A673 (cell line): ENCODE data around the gene RFX2. TPM values are rescaled to one million over a fixed set of nuclear protein-coding genes. Genes with fewer than 3 reads are reported as not detected.

Experiments used
- BruUV-seq: library from RNA; stranded (reverse); fragments of 400-500 nt; replicated peaks from 2 replicates; lab custom pipeline; 2021; lab: Mats Ljungman, UMichigan
- CTCF ChIA-PET: fragments of 300-600 bp; sonication (Branson Sonifier 250); formaldehyde crosslinking; loops from one replicate; lab custom pipeline; 2022; ENCODE audit warnings: antibody characterized with exemption; lab: Charles Lee
- POLR2A ChIA-PET: fragments of 300-600 bp; sonication (Branson Sonifier 250); formaldehyde crosslinking; loops from one replicate; lab custom pipeline; 2022; ENCODE audit warnings: antibody characterized with exemption; ENCODE audit not compliant: low non-redundant PET; lab: Charles Lee
- DNase-seq: peaks from one replicate; pipeline ENCODE4 v3.0.0-alpha.2; 2015; ENCODE audit warnings: low spot score
- H3K27ac ChIP-seq: fragments of 200-600 bp; sonication (generic); 2 replicates; pipeline ENCODE4 v1.5.1; 2016; ENCODE audit warnings: mixed run types, low read depth, mild to moderate bottlenecking, mixed read lengths, antibody characterized with exemption, low read length; ENCODE audit not compliant: poor library complexity, severe bottlenecking
- H3K27me3 ChIP-seq: fragments of 200-600 bp; sonication (generic); replicated peaks from 2 replicates; pipeline ENCODE4 v1.6.1; 2017; ENCODE audit warnings: mixed run types, low read depth, mild to moderate bottlenecking, mixed read lengths, antibody characterized with exemption, low read length; ENCODE audit not compliant: insufficient read depth, poor library complexity
- H3K36me3 ChIP-seq: fragments of 200-600 bp; sonication (generic); 2 replicates; pipeline ENCODE4 v1.6.1; 2016; ENCODE audit warnings: mixed run types, mild to moderate bottlenecking, mixed read lengths, antibody characterized with exemption, low read length; ENCODE audit not compliant: insufficient read depth, poor library complexity, severe bottlenecking
- H3K4me1 ChIP-seq: fragments of 200-600 bp; sonication (generic); 2 replicates; pipeline ENCODE4 v1.6.1; 2017; ENCODE audit warnings: mixed run types, mild to moderate bottlenecking, mixed read lengths, antibody characterized with exemption, low read length; ENCODE audit not compliant: insufficient read depth, poor library complexity, severe bottlenecking
- H3K4me3 ChIP-seq: fragments of 200-600 bp; sonication (generic); 2 replicates; pipeline ENCODE4 v1.5.1; 2016; ENCODE audit warnings: low read depth, mixed run types, mild to moderate bottlenecking, mixed read lengths, low read length; ENCODE audit not compliant: poor library complexity, severe bottlenecking
- H3K9me3 ChIP-seq: fragments of 200-600 bp; sonication (generic); 2 replicates; pipeline ENCODE4 v1.6.1; 2016; ENCODE audit warnings: mixed run types, low read depth, mild to moderate bottlenecking, mixed read lengths, antibody characterized with exemption, low read length; ENCODE audit not compliant: poor library complexity, severe bottlenecking
- EZH2 ChIP-seq: fragments of 200-600 bp; sonication (generic); IDR thresholded peaks from 2 replicates; pipeline ENCODE4 v1.6.1; 2017; ENCODE audit warnings: borderline replicate concordance, low read depth, mild to moderate bottlenecking, mixed read lengths, antibody characterized with exemption, low read length; ENCODE audit not compliant: poor library complexity, severe bottlenecking
- intact Hi-C: fragments of 100-400 bp; cut with micrococcal nuclease; formaldehyde crosslinking; loops from one replicate; pipeline ENCODE4 v1.10.0; 2022; ENCODE audit not compliant: unreplicated experiment
- total RNA-seq: library from RNA; stranded (reverse); gene quantifications from 2 replicates; pipeline ENCODE4 v1.2.3, GENCODE V29; 2021
- TF ChIP-seq, protein P1 (sequence below): fragments of 300-800, 200-600 bp; sonication (generic); conservative IDR thresholded peaks from 2 replicates; pipeline ENCODE4 v1.5.1; 2017; ENCODE audit warnings: low read depth, mild to moderate bottlenecking, antibody characterized with exemption, low read length, moderate library complexity, mixed read lengths

RFX2 gene
- total RNA-seq, 1 experiment from 2014 or later, result 11.7 TPM

DNA sequence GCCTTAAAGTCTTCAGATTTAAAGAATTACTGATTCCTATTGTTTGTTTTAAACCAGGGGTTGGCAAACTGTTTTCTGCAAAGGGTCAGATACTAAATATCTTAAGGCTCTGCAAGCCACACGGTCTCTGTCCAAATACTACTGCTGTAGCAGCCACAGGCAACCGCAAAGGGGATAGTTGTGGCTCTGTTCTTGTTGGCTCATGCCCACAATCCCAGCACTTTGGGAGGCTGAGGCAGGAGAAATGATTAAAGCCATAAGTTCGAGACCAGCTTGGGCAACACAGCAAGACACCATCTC is 154.7 kb downstream of the RFX2 start:
- TF ChIP-seq EZH2, result no peak
- TF ChIP-seq, protein P1, sequence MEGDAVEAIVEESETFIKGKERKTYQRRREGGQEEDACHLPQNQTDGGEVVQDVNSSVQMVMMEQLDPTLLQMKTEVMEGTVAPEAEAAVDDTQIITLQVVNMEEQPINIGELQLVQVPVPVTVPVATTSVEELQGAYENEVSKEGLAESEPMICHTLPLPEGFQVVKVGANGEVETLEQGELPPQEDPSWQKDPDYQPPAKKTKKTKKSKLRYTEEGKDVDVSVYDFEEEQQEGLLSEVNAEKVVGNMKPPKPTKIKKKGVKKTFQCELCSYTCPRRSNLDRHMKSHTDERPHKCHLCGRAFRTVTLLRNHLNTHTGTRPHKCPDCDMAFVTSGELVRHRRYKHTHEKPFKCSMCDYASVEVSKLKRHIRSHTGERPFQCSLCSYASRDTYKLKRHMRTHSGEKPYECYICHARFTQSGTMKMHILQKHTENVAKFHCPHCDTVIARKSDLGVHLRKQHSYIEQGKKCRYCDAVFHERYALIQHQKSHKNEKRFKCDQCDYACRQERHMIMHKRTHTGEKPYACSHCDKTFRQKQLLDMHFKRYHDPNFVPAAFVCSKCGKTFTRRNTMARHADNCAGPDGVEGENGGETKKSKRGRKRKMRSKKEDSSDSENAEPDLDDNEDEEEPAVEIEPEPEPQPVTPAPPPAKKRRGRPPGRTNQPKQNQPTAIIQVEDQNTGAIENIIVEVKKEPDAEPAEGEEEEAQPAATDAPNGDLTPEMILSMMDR, result no peak
- Histone ChIP-seq H3K4me3 (no peak overlapping the region), H3K9me3 (no peaks in the 10 kb centered on the region), H3K36me3 (peaks cover under 1% of the 10 kb centered on the region), H3K27me3 (no peaks in the 10 kb centered on the region), H3K27ac (peak overlapping the region; percentile 7), H3K4me1 (peaks cover 47% of the 10 kb centered on the region)
- POLR2A ChIA-PET, result no interaction called here
- intact Hi-C loops, result no loop called here
- no peak for DNase-seq
- no TSS peak for BruUV-seq
- CTCF ChIA-PET, result no interaction called here

DNA sequence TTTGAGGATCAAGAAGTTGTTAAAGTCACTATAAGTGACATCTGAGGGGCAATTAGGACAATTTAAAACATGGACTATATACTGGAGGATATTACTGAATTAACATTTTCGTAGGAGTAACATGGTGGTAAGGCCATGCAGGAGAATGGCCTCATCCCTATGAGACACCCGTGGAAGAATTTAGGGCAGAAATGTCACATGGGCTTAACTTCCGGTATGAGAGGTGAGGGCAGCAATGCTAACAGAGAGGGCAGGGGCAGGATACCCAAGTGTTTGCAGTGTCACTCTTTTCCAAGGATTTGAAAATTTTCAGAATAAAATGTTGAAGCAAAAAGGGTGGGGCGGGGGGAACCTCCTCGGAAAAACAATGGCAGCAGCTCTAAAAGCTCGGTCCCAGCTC is 156.0 kb downstream of the RFX2 start:
- intact Hi-C loops, result no loop called here
- H3K27ac ChIP-seq, result peak overlapping the region; percentile 66
- DNase-seq, result no peak
- POLR2A ChIA-PET, result no interaction called here
- peaks cover 6% of the 10 kb centered on the region for H3K36me3 ChIP-seq
- no peak overlapping the region for H3K4me3 ChIP-seq
- H3K9me3 ChIP-seq, result no peaks in the 10 kb centered on the region
- CTCF ChIA-PET, result no interaction called here
- H3K27me3 ChIP-seq, result no peaks in the 10 kb centered on the region
- H3K4me1 ChIP-seq, result peaks cover 49% of the 10 kb centered on the region
- no TSS peak for BruUV-seq
- no peak for TF ChIP-seq EZH2

DNA sequence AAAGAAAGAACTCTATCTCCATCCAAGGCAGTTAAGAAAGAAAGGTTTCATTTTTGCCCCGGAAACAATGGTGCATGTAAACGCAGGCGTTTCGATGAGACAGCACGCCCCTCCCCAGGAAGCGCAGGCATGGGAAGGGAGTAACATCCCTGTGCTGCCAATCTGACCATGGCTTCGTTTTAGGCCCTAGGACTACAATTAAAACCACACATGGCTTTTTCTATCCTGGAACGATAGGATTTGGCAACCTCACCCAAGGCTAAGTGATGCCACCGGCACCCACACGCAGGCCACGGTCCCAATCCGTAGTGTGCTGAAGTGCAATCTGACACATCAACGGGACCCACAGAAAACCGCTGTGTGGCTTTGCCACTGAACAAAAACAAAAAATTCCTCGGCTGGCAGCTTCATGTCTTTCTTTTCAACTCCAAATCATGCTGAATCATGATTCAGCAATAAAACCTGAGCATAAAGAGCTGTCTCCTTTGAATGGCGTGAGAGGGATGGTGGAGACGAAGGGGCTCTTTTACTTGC is 156.6 kb downstream of the RFX2 start:
- TF ChIP-seq, protein P1, result no peak
- no peak for TF ChIP-seq EZH2
- DNase-seq, result peak; percentile 21
- H3K9me3 ChIP-seq, result no peaks in the 10 kb centered on the region
- peaks cover 54% of the 10 kb centered on the region for H3K4me1 ChIP-seq
- H3K27ac ChIP-seq, result peak overlapping the region; percentile 66
- peaks cover 6% of the 10 kb centered on the region for H3K36me3 ChIP-seq
- BruUV-seq, result TSS peak; percentile 14
- intact Hi-C loops, result no loop called here
- no peak overlapping the region for H3K4me3 ChIP-seq
- POLR2A ChIA-PET, result no interaction called here
- CTCF ChIA-PET, result no interaction called here
- no peaks in the 10 kb centered on the region for H3K27me3 ChIP-seq

DNA sequence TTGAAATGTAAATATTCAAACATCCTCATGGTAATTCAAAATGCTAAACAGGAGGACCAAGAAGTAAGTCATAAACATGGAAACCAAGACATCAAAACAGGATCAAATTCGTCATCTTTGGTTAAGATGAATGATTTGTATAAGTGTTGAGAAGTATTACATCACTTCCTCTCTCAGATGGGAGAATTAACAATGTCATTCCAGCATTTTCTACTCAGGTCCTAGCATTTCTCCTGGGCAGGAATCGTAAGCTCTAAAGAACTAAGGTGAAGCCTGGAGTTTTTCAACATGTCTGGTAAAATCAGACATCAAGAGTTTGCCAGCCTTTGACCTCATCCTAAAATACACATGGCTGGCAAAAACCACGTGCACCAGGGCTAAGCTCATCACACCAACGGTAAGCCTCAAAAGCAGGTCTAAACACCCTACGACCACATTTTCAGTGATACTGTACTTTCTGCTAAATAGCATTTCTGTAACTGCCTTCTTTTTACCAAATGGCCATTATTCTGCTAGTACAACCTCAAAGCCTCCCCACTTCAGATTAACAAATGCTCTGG is 157.2 kb downstream of the RFX2 start:
- H3K27ac ChIP-seq, result peak overlapping the region; percentile 66
- DNase-seq, result peak; percentile 33
- intact Hi-C loops, result no loop called here
- no peaks in the 10 kb centered on the region for H3K9me3 ChIP-seq
- peaks cover 54% of the 10 kb centered on the region for H3K4me1 ChIP-seq
- BruUV-seq, result no TSS peak
- POLR2A ChIA-PET, result no interaction called here
- no peaks in the 10 kb centered on the region for H3K27me3 ChIP-seq
- TF ChIP-seq, protein P1, result no peak
- no peak for TF ChIP-seq EZH2
- no peak overlapping the region for H3K4me3 ChIP-seq
- H3K36me3 ChIP-seq, result peaks cover 6% of the 10 kb centered on the region
- CTCF ChIA-PET, result interaction anchor here (0.9 to 1.3 kb wide), 2 partner anchors 15 to 149 kb away, joined by 3 read pairs; no protein-coding TSS in a partner anchor
